HEK293 (cell line): ENCODE measurements around the gene ESRRA.

Source experiments
- CTCF ChIA-PET: fragments of 350-600 bp; formaldehyde crosslinking; extraction: SDS; loops from one replicate; lab custom pipeline; 2021; ENCODE audit warnings: antibody characterized with exemption; lab: Yijun Ruan, JAX
- POLR2A ChIA-PET: fragments of 300-600 bp; formaldehyde crosslinking; extraction: SDS; loops from one replicate; lab custom pipeline; 2020; ENCODE audit warnings: antibody characterized with exemption, inconsistent platforms; lab: Yijun Ruan, JAX
- H3K27ac ChIP-seq: fragments of 200-500 bp; sonication (Bioruptor generic); 2 replicates; pipeline ENCODE4 v1.5.1; 2014; ENCODE audit warnings: low read depth, low read length, control low read depth, inconsistent platforms; ENCODE audit errors: extremely low read depth
- H3K36me3 ChIP-seq, 2 experiments: fragments of 200-500 bp in 1 of 2; sonication (Bioruptor generic) in 1 of 2; 1 replicate in 1 of 2; 2 replicates in 1 of 2; pipeline ENCODE4 v1.5.1; 2014 to 2017; ENCODE audit warnings: inconsistent platforms in 2 of 2, low read length in 2 of 2; ENCODE audit not compliant: control insufficient read depth in 2 of 2, insufficient read depth in 1 of 2
- H3K4me1 ChIP-seq: fragments of 200-500 bp; sonication (Bioruptor generic); 2 replicates; pipeline ENCODE4 v1.5.1; 2014; ENCODE audit warnings: mild to moderate bottlenecking, low read length, inconsistent platforms; ENCODE audit not compliant: control insufficient read depth, insufficient read depth
- H3K4me3 ChIP-seq: 2 replicates; pipeline ENCODE4 v1.5.1; 2011; ENCODE audit warnings: low read depth, mild to moderate bottlenecking, control low read depth, low read length, moderate library complexity
- H3K9me3 ChIP-seq: fragments of 200-500 bp; sonication (Bioruptor generic); 2 replicates; pipeline ENCODE4 v1.5.1; 2014; ENCODE audit warnings: low read depth, low read length, inconsistent platforms; ENCODE audit not compliant: control insufficient read depth, insufficient read depth
- IKZF3 ChIP-seq: fragments of 450-650 bp; IDR thresholded peaks from 2 replicates; pipeline ENCODE4 v1.5.0; 2018; ENCODE audit warnings: missing biosample characterization, mild to moderate bottlenecking, missing genetic modification characterization, moderate library complexity
- KLF8 ChIP-seq: fragments of 450-650 bp; formaldehyde crosslinking; IDR thresholded peaks from 2 replicates; pipeline ENCODE4 v1.5.1; 2016; ENCODE audit warnings: missing biosample characterization, missing genetic modification characterization
- YY1 ChIP-seq: fragments of 450-650 bp; formaldehyde crosslinking; IDR thresholded peaks from 2 replicates; pipeline ENCODE4 v1.5.1; 2018; ENCODE audit warnings: missing biosample characterization, missing genetic modification characterization
- ZBTB17 ChIP-seq: fragments of 450-650 bp; formaldehyde crosslinking; IDR thresholded peaks from 2 replicates; pipeline ENCODE4 v1.5.1; 2016; ENCODE audit warnings: missing biosample characterization, missing genetic modification characterization
- ZBTB20 ChIP-seq: fragments of 450-650 bp; formaldehyde crosslinking; IDR thresholded peaks from 2 replicates; pipeline ENCODE4 v1.5.1; 2016; ENCODE audit warnings: missing biosample characterization, missing genetic modification characterization
- ZBTB7A ChIP-seq: fragments of 450-650 bp; formaldehyde crosslinking; IDR thresholded peaks from 2 replicates; pipeline ENCODE4 v1.5.1; 2016; ENCODE audit warnings: low read depth, missing biosample characterization, missing genetic modification characterization
- ZBTB8A ChIP-seq: fragments of 450-650 bp; formaldehyde crosslinking; IDR thresholded peaks from 2 replicates; pipeline ENCODE4 v1.5.1; 2016; ENCODE audit warnings: missing biosample characterization, missing genetic modification characterization
- ZFP41 ChIP-seq: fragments of 450-650 bp; formaldehyde crosslinking; IDR thresholded peaks from 2 replicates; pipeline ENCODE4 v1.5.1; 2016; ENCODE audit warnings: missing biosample characterization, missing genetic modification characterization, borderline replicate concordance
- ZNF223 ChIP-seq: fragments of 450-650 bp; formaldehyde crosslinking; IDR thresholded peaks from 2 replicates; pipeline ENCODE4 v1.5.1; 2016; ENCODE audit warnings: missing biosample characterization, missing genetic modification characterization
- ZNF248 ChIP-seq: fragments of 450-650 bp; formaldehyde crosslinking; IDR thresholded peaks from 2 replicates; pipeline ENCODE4 v1.5.1; 2017; ENCODE audit warnings: missing biosample characterization, missing genetic modification characterization
- ZNF266 ChIP-seq: fragments of 450-650 bp; formaldehyde crosslinking; IDR thresholded peaks from 2 replicates; pipeline ENCODE4 v1.5.1; 2016; ENCODE audit warnings: missing biosample characterization, missing genetic modification characterization, low read depth
- ZNF335 ChIP-seq: fragments of 450-650 bp; formaldehyde crosslinking; conservative IDR thresholded peaks from 2 replicates; pipeline ENCODE4 v1.5.1; 2016; ENCODE audit warnings: missing biosample characterization, missing genetic modification characterization
- ZNF433 ChIP-seq: fragments of 450-650 bp; formaldehyde crosslinking; IDR thresholded peaks from 2 replicates; pipeline ENCODE4 v1.5.1; 2016; ENCODE audit warnings: missing biosample characterization, missing genetic modification characterization, low read depth
- ZNF530 ChIP-seq: fragments of 450-650 bp; formaldehyde crosslinking; IDR thresholded peaks from 2 replicates; pipeline ENCODE4 v1.5.1; 2016; ENCODE audit warnings: low read depth, missing biosample characterization, missing genetic modification characterization
- ZNF561 ChIP-seq: fragments of 450-650 bp; IDR thresholded peaks from 2 replicates; pipeline ENCODE4 v1.5.1; 2018; ENCODE audit warnings: missing biosample characterization, missing genetic modification characterization, borderline replicate concordance
- ZNF664 ChIP-seq: fragments of 450-650 bp; formaldehyde crosslinking; IDR thresholded peaks from 2 replicates; pipeline ENCODE4 v1.5.1; 2016; ENCODE audit warnings: missing biosample characterization, missing genetic modification characterization
- ZNF791 ChIP-seq: fragments of 450-650 bp; formaldehyde crosslinking; IDR thresholded peaks from 2 replicates; pipeline ENCODE4 v1.5.1; 2016; ENCODE audit warnings: missing biosample characterization, missing genetic modification characterization
- TF ChIP-seq, protein P1 (sequence below): fragments of 450-650 bp; formaldehyde crosslinking; IDR thresholded peaks from 2 replicates; pipeline ENCODE4 v1.5.1; 2016; ENCODE audit warnings: missing biosample characterization, missing genetic modification characterization
- TF ChIP-seq, protein P2 (sequence below): fragments of 450-650 bp; formaldehyde crosslinking; IDR thresholded peaks from 2 replicates; pipeline ENCODE4 v1.5.1; 2017; ENCODE audit warnings: missing biosample characterization, missing genetic modification characterization
- TF ChIP-seq, protein P3 (sequence below): fragments of 450-650 bp; formaldehyde crosslinking; IDR thresholded peaks from 2 replicates; pipeline ENCODE4 v1.5.1; 2016; ENCODE audit warnings: missing biosample characterization, missing genetic modification characterization
- TF ChIP-seq, protein P4 (sequence below): fragments of 450-650 bp; formaldehyde crosslinking; IDR thresholded peaks from 2 replicates; pipeline ENCODE4 v1.5.1; 2016; ENCODE audit warnings: missing biosample characterization, missing genetic modification characterization

Gene ESRRA

DNA sequence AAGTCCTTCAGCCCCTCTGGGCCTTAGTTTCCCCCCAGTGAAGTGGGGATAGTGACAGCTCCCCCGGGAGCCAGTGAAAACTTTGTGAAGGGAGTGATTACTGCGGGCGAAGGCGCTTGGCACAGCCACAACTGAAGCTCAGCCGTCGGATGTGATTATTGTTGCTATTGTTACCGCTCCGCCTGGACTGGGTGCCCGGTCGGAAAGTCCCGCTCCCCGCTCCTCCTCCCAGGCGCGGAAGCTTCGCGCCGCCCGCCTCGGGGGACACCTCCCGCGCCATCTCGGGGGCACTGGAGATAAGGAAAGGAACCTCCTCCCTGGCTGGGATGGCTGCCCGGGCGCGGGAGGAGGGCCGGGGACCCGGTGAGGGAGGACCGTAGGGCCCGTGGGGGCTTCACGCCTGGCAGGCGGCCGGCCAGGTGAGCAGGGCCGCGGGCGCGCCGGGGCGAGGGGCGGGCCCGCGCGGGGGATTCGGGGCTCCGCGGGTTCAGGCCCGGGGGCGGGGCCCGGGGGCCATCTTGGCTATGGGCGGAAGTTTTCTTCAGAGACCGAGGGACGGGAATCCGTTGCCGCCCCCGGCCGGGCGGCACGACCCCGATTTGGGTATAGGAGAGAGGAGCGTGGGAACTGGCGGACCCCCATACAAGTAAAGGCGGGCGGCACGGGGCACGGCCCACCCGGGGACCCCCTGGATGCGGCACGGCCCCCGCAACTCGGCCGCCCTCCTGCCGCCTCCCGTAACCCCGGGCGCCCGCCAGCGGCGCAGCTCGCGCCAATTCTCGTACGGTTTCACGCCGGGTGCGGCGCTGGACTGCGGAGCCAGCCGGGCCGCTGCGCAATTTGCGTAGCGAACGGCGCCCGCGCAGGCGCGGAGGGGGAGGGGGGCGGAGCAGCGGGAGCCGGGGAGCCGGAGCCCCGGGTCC is 20.1 kb upstream of the ESRRA start, which contains the start of gene GPR137 (continued):
- TF ChIP-seq YY1 (tag by site-specific recombination) (peak; percentile 55; the same call in 1 of the 2 replicates), ZNF561 (tag by site-specific recombination) (peak; percentile 55; the same call in 1 of the 2 replicates), KLF8 (tag by site-specific recombination) (peak; percentile 32; the same call in 1 of the 2 replicates), ZNF248 (tag by site-specific recombination) (no peak), ZBTB20 (tag by site-specific recombination) (peak; percentile 43; the same call in 1 of the 2 replicates)
- TF ChIP-seq, protein P1, sequence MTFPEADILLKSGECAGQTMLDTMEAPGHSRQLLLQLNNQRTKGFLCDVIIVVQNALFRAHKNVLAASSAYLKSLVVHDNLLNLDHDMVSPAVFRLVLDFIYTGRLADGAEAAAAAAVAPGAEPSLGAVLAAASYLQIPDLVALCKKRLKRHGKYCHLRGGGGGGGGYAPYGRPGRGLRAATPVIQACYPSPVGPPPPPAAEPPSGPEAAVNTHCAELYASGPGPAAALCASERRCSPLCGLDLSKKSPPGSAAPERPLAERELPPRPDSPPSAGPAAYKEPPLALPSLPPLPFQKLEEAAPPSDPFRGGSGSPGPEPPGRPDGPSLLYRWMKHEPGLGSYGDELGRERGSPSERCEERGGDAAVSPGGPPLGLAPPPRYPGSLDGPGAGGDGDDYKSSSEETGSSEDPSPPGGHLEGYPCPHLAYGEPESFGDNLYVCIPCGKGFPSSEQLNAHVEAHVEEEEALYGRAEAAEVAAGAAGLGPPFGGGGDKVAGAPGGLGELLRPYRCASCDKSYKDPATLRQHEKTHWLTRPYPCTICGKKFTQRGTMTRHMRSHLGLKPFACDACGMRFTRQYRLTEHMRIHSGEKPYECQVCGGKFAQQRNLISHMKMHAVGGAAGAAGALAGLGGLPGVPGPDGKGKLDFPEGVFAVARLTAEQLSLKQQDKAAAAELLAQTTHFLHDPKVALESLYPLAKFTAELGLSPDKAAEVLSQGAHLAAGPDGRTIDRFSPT (tag by site-specific recombination) = peak; percentile 82

DNA sequence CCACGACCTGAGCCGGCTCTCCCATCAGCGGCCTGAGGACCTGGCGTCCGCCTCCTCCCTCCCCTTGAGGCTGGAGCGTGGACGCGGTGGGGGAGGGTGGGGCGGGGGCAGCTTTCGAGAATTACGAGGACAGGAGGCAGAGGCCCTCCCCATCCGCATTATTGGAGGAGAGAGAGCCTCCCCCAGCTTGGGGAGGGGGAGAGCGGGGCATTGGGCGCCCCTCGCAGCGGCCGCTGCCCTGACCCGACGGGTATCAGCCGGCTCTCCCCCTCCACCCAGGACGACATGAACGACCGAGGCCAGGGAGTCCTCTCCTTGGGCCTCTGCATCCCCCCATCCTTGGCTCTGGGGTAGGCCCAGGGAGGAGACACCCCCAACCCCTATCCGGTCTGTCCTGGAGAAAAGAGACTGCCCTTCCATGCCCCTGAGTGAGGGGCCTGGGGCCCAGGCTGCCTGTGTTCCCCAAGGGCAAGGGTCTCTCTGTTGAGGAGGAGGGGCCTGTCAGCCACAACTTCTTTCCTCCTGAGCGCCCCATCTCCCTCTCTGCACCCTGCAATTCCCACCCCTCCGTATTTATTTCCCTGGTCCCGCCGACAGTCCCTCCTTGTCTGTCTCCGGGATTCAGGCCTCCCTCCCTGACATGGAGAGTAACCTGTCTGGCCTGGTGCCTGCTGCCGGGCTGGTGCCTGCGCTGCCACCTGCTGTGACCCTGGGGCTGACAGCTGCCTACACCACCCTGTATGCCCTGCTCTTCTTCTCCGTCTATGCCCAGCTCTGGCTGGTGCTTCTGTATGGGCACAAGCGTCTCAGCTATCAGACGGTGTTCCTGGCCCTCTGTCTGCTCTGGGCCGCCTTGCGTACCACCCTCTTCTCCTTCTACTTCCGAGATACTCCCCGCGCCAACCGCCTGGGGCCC is 19.2 kb upstream of the ESRRA start:
- H3K9me3 ChIP-seq = no peaks in the 10 kb centered on the region
- peak overlapping the region; percentile 82 for H3K4me3 ChIP-seq
- POLR2A ChIA-PET = interaction anchor here (0.6 to 3.5 kb wide), 6 partner anchors 13 to 101 kb away, joined by 3 to 41 read pairs (median 7); partner anchors contain the start of genes ESRRA, PRDX5, STIP1 and TRMT112
- no peaks in the 10 kb centered on the region; the same call in 1 of the 2 replicates for H3K4me1 ChIP-seq
- H3K27ac ChIP-seq = peak overlapping the region; percentile 40; the same call in 1 of the 2 replicates
- CTCF ChIA-PET = interaction anchor here (0.5 to 1.5 kb wide), 5 partner anchors 11 to 69 kb away, joined by 3 to 6 read pairs (median 3); no protein-coding TSS in a partner anchor
- H3K36me3 ChIP-seq = peaks cover 9 to 46% of the 10 kb centered on the region in 2 experiments; a peak in 2 of 3 replicates
- peak; percentile 8 for TF ChIP-seq ZNF335 (tag by site-specific recombination)
- TF ChIP-seq ZBTB17 (tag by site-specific recombination) = no peak
- no peak for TF ChIP-seq IKZF3 (tag by site-specific recombination)
- TF ChIP-seq, protein P2, sequence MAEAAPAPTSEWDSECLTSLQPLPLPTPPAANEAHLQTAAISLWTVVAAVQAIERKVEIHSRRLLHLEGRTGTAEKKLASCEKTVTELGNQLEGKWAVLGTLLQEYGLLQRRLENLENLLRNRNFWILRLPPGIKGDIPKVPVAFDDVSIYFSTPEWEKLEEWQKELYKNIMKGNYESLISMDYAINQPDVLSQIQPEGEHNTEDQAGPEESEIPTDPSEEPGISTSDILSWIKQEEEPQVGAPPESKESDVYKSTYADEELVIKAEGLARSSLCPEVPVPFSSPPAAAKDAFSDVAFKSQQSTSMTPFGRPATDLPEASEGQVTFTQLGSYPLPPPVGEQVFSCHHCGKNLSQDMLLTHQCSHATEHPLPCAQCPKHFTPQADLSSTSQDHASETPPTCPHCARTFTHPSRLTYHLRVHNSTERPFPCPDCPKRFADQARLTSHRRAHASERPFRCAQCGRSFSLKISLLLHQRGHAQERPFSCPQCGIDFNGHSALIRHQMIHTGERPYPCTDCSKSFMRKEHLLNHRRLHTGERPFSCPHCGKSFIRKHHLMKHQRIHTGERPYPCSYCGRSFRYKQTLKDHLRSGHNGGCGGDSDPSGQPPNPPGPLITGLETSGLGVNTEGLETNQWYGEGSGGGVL (tag by site-specific recombination) = peak; percentile 83
- TF ChIP-seq ZNF223 (tag by site-specific recombination) = peak; percentile 90
- TF ChIP-seq ZNF664 (tag by site-specific recombination) = no peak
- no peak for TF ChIP-seq ZNF433 (tag by site-specific recombination)
- TF ChIP-seq ZNF530 (tag by site-specific recombination) = no peak
- no peak for TF ChIP-seq ZBTB7A (tag by site-specific recombination)
- no peak for TF ChIP-seq ZFP41 (tag by site-specific recombination)
- no peak for TF ChIP-seq ZNF266 (tag by site-specific recombination)
- peak; percentile 59; the same call in 1 of the 2 replicates for TF ChIP-seq ZBTB8A
- TF ChIP-seq ZNF791 (tag by site-specific recombination) = no peak
- TF ChIP-seq, protein P1 (tag by site-specific recombination) = peak; percentile 63
- TF ChIP-seq, protein P3, sequence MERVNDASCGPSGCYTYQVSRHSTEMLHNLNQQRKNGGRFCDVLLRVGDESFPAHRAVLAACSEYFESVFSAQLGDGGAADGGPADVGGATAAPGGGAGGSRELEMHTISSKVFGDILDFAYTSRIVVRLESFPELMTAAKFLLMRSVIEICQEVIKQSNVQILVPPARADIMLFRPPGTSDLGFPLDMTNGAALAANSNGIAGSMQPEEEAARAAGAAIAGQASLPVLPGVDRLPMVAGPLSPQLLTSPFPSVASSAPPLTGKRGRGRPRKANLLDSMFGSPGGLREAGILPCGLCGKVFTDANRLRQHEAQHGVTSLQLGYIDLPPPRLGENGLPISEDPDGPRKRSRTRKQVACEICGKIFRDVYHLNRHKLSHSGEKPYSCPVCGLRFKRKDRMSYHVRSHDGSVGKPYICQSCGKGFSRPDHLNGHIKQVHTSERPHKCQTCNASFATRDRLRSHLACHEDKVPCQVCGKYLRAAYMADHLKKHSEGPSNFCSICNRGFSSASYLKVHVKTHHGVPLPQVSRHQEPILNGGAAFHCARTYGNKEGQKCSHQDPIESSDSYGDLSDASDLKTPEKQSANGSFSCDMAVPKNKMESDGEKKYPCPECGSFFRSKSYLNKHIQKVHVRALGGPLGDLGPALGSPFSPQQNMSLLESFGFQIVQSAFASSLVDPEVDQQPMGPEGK (tag by site-specific recombination) = 0 out of 2 replicates have a peak, but pooled peaks have one; percentile 34
- TF ChIP-seq, protein P4, sequence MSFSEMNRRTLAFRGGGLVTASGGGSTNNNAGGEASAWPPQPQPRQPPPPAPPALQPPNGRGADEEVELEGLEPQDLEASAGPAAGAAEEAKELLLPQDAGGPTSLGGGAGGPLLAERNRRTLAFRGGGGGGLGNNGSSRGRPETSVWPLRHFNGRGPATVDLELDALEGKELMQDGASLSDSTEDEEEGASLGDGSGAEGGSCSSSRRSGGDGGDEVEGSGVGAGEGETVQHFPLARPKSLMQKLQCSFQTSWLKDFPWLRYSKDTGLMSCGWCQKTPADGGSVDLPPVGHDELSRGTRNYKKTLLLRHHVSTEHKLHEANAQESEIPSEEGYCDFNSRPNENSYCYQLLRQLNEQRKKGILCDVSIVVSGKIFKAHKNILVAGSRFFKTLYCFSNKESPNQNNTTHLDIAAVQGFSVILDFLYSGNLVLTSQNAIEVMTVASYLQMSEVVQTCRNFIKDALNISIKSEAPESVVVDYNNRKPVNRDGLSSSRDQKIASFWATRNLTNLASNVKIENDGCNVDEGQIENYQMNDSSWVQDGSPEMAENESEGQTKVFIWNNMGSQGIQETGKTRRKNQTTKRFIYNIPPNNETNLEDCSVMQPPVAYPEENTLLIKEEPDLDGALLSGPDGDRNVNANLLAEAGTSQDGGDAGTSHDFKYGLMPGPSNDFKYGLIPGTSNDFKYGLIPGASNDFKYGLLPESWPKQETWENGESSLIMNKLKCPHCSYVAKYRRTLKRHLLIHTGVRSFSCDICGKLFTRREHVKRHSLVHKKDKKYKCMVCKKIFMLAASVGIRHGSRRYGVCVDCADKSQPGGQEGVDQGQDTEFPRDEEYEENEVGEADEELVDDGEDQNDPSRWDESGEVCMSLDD (tag by site-specific recombination) = peak; percentile 15; the same call in 1 of the 2 replicates
